Hypothalamus (tissue), 51 donors: ENCODE measurements around the gene CA10.
A peak's percentile ranks its signal among the peaks of the same experiment; 100 is the strongest.

Experiments used
- DNase-seq, 51 donors: peaks; one replicate each; lab custom pipeline; 2025; lab: John Stamatoyannopoulos, UW

Gene CA10

DNA sequence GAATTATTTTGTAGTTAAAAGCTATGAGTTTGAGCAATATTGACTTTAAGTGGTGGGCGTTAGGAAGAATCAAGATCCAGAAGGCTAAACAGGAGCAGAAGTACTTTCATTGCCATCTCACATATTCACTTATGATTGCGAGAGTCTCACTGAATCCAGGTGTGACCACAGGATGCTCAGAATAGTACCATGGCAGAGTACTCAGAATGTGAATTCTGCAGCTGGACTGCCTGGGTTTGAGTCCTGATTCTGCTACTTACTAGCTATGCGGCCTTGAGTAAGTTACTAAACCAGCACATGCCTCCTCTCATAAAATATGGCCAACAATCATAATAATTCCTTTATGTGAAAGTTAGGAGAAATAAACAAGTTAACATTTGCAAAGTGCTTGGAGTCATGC is 109.5 kb downstream of the CA10 start:
- DNase-seq, result no peak

DNA sequence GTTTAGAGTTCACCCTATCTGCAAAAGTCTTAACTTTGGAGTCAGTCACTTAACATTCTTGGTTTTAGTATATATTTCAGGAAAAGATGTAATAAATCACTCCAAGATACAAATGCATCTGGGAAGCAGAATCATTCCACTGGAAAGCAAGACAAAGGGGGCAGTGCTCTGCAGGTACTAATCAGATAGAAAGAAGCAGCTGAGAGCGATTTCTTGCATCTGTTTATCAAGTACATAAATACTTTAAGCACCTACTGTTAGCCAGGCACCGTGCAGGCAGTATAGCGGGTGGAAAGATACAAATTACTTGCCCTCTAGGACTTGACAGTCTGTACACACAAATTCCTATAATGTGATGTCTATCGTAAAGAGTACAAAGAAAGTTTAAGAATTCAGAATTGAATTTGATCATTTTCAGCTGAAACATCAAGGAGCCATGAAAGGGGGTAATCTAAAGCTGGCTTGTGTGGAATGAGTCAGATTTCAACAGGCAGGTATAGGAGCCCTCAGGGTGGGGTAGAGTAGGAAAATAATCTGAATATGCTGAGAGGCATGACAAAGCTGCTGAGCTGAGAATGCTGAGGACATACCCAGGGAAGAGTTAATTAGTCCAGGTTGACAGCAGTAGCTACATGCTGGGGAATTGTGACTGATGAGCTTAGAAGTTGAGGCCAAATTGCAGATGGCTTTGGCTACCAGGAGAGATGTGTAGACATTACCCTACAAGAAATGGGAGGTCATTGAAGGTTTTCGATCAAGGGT is 110.2 kb downstream of the CA10 start:
- DNase-seq, result no peak

DNA sequence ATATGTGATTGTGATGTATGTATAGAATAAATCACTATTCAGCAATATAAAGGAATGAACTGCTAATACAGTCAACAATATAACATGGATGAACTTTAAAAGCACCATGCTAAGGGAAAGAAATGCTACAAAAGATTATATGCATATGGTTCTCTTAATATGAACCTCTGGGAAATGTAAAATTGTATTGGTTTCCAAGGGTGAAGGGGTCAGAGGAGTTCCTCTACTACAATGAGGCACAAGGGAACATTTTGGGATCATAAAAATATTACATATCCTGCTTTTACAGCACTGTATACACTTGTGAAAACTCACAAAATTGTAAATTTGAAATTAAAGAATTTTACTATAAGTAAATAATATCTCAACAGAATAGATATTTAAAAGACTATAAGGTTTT is 111.4 kb downstream of the CA10 start:
- DNase-seq, result no peak

DNA sequence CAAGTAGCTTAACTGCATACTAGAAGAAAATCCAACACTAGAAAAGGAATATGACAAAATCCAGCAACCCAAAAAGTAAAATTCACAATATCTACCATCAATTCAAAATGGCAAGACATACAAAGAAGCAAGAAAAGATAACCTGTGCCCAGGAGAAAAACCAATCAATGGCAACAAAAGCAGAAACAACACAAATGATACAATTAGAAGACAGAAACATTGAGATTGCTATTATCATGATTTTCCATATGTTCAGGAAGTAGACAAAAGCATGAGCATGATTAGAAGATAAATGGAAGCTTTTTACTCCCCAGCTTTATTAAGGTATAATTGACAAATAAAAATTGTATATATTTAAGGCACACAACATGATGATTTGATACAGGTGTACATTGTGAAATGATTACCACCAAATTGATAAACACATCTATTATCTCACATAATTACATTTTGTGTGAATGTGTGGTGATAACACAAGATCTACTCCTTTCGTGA is 117.3 kb downstream of the CA10 start:
- DNase-seq, result no peak

DNA sequence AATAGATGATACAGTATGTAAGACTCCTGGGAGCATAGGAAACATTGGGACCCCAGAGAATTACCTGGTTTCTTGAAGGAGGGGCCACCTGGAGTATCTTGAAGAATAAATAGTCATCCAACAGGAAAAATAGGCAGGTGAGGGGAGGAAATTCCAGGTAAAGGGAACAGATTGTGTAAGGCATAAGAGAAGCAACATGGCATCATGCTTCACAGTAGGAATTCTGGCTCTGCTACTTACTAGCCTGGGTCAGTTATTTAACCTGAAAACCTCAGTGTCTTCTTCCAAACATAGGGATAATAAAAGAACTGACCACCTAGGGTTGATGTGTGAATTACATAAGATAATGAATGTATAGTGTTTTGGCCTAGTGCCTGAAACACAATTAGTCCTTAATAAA is 122.1 kb downstream of the CA10 start:
- DNase-seq, result no peak

DNA sequence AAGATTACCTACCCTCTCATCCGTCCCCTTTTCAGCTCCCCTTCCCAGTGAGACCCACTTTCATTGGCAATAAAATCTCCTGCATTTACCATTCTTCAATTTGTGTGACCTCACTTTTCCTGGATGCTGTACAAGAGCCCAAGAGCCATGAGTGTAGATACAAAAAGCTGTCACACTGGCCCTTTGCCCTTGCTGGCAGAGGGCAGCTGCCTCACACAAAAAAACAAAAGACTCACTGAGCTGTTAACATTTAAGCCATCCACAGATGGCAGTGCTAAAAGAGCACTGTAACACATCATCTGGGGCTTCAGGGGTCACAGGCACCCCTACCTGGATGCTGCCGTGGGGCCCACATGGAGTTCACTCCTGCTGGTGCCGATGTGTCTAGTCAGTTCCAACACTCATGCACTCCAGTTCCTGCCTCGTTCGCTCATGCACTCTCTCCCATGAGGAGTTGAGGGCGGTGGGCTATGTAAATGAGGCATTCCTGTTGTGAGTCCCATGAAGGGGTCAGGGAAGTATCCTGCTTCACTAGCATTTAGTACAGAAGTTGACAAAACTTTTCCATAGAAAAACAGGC is 123.1 kb downstream of the CA10 start:
- DNase-seq, result peak in 17 of 51 donors; percentile 1 to 44 (median 21)

DNA sequence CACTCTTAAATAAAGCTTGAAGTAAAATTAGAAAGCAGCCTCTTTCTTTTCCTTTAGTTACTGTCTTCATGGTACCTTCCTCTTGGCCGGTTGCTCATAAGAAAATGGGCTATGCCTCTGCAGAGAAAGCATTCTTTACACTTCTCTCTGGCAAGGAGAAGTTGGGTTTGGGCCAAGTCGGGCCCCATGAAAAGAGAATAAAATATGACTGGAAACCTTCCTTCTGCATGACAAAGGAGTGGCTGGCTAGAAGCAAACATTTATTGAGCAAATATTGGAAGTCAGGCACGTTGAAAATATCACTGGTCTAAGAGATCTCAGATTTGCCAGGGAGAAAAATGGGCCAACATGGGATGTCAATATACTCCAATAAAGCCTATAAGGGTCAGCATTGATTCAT is 126.1 kb downstream of the CA10 start:
- DNase-seq, result no peak

DNA sequence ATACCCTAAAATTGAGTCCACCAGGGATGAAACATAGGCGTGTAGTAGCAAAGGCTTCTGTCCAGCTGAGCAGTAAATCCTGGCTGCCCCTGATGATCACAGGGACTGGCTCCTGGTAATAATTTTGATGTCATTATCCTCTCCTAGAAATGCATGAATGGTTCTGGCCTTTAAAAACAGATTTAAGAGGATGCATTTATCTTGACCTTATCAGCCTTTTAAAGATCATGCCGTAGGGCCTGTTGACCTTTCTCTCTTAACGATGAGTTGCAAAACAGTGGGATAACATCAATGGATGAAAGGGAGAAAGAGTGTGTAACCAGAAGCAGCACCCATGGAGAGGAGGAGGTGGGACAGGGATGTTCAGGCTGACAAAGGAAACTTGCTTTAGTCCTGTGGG is 128.5 kb downstream of the CA10 start:
- DNase-seq, result no peak

DNA sequence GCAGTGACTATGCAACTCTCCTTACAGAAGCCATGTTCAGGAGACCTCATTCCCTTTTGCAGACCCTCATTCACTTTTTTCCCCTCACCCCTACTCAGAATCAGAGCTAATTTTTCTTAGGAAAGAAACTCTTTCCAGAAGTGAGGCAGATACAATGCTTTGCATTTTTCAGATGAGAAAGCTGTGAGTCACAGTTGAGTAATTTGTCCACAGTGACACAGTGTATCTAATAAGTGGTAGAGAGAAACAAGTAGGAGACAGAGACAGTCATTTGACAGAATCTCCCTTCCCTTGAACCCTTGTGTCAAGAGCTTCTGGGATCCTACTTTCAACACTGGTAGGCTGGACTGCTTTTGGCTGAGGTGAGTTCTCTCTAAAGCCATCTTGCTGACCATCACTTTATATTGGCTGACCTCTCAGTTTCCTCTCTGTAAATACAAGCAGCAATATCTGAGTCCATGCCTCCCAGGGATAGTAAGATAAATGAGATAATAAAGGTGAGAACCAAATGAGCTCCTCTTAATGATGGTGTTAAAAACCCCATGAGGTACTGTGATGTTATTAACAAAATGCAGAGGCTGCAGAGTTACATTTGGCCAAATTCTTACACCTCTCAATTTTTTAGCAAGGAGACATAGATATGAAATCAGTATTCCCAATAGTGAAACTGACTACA is 130.8 kb downstream of the CA10 start:
- no peak for DNase-seq

DNA sequence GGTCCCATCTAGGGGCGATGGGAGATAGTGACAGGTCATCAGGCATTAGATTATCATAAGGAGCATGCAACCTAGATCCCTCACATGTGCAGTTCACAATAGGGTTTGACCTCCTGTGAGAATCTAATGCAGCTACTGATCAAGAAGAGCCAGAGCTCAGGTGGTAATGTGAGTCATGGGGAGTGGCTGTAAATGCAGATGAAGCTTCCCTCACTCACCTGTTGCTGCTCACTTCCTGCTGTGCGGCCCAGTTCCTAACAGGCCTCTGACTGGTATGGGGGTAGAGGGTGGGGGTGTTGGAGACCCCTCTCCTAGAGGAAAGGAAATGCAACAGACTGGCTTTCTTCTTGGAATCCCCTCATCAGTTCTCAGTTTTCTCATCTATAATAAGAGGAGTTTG is 131.4 kb downstream of the CA10 start:
- DNase-seq, result no peak

DNA sequence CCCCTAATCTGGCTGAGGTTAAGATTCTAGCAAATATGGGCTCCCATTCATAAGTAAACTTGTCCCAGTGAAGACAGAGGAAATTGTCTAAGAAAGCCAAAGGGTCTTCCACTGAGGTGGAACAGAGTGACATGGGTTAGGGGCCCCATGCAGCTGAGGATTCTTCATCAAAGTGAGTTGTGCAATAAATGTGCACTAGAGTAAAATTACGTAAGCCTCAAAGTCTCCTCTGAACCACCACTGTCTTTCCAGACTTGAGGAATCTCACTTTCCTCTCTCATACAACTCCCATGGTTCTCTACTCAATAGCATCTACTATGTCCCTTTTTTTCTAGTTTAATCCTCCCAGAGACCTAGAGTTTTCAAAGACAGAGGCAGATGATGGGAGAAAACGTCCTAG is 132.4 kb downstream of the CA10 start:
- DNase-seq, result no peak

DNA sequence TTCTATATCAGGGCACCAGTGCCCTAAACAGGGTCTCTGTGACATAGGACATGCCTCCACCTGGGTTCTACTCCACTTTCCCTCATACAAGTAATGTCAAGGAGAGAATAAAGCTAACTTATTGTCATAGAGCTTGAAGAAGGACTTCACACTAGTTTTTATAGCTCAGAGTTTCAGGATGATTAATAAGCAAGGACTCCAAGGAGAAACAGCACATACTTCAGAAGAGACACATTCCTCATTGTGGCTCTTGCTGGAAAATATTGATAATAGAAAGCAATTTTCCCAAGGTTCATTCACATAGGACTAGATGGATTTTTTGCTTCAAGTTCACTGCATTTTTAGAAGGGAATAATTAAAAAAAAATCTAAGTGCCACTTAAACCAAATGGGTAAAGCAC is 133.3 kb downstream of the CA10 start:
- DNase-seq, result no peak

DNA sequence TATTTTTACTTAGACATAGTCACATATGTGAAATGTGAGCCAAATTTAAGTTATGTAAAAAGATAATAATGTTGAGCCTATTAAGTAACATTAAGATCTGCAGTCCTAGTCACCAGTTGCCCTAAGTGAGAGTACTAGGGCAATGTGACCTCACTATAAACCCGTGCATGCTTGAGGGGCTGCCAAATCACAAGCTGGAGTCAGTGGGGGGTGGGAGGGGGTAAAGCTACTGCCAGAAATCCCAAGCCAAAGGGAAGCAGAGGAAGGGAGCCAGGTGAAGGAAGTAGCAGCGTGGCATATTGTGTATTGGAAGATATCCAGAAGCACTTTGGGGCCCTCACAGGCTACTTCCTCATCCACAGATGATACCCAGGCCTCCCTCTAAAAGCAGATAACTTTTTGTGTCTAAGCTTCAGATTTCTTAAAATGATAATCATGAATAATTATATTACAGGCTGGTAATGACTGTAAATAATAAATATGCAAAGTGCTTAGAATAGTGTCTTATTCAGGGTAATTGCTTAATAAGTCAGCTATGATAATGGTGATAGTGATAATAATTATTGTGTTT is 134.1 kb downstream of the CA10 start:
- DNase-seq, result no peak

DNA sequence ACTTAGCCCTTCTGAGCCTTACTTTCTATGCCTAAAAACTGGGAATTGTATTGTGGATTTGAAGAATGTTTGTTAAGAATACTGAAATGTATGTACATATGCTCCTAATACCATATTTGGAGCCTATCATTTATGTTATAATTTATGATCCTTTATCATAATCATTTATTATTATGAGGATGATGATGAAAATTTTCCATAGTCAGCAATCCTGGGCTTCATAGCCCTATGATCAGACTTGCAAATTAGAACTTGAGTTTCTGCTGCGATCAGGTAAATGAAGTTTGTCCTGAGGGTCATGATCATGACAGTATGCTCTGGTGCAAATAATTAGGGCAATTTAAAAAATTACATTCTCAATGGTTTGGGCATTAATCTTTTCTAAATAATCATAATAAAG is 147.4 kb downstream of the CA10 start:
- DNase-seq, result no peak

DNA sequence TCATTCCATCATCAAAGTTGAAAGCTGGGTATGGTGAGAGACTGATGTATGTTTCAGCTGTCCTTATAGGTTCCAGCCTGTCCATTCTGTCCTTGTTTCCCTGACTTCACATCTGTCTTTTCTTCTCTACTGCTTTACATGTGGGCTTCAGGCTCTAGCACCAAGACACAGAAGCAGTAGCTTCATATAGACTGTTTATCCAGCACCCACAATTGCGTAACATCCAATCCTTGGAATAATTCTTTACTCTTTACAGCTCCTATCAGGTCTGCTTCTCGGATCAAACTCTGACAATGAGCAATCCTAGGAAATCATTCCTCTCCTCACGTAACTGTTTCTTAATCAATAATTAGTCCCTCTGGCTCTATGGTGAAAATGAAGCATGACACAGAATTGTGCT is 158.9 kb downstream of the CA10 start:
- no peak for DNase-seq

DNA sequence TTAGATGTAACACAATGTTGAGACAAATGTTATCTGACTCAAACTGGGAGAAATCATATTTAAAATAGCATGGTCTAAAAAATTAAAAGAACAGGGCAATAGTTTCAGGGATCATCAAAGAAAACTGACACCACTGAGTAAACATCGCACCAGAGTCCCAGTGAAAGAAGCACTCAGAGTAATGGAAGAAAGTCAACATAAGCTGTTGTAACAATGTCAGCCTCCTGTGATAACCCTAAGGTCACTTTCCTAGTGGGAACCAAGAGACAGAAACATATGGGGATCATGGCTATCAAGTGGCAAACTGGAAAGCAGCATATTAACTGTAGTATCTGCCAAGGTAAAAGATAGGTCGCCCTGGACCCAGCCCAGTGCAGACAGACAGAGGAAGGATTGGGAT is 160.8 kb downstream of the CA10 start:
- DNase-seq, result no peak

DNA sequence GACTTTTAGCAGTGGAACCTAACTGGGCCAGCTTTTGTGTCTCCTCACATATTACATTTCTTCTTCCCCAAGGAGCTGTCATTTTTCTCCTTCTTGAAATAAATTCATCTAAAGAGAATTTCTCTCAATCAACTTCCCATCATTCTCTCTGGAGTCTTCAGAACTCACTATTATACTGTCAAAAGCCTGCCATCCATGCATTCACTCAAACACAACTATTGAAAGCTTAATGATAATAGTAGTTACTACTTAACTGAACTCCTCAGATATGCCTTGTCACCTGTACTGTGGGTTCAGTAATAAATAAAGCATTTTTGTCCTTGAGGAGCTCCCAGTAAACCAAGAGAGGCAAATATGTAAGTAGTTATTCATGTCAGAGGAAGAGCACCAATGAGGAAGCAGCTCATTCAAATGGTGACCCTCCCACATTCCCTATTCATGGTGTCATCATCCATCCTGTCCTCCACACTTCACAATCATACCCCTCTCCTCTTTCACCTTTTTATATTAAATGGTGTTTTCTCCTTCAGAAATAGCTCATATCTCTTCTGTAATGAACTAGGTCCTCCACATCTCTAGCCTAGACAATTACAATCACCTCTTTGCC is 162.6 kb downstream of the CA10 start:
- no peak for DNase-seq

DNA sequence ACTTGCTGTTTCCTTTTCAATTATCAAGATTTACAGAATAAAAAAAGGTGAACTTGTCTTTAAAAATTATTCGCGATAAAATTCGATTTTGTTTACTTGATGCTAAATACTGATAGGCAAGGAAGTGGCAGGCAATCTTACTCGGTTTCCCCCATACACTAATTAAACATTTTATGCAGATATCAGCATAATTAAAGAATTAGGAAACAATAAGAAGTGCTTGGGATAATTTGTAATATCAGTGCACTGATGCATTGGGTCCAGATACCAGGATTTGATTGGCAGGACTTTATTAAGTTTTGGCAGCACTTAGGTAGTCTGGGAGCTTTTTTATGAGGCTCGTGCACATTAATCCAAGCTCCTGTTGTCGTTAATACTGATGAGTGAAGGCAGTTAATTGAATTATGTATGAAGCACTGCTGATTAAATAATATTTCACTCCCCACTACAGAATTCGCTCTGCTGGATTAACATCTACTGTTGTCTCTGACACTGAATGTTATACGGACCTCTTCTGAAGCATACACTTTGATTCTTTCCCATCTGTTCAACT is 165.6 kb downstream of the CA10 start:
- no peak for DNase-seq

DNA sequence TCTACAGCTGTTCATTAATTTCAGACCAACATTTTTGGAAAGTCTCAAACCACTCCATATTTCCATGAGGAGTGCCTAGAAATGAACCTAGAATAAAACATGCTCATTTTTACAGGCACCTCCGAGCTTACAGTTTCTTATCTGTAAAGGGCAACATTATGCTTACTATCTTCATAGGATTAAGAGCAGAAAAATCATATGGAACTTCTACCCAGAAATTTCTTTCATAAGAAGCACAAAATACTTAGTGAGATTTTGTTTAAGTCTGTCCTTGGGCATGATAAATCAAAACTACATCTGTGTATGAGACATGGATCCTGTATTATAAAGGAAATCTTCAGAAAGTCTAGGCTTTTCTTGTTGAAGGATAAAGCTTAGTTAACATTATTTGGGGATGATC is 187.4 kb downstream of the CA10 start:
- no peak for DNase-seq

DNA sequence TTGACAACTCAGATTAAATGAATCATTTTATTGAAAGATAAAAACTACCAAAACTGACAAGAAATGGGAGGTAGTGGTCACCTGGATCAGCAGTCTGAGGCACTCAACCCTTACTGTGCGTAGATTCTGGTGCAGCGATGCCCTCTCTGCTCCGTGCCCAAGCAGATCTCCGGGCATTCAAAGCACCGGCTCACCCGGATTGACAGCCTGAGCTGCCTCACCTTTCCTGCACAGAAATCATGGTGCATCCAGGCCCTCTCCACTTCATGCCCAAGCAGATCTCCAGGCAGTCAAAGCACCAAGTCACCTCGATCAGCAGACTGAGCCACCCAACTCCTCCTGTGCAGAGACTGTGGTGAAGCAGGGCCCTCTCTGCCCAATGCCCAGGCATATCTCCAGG is 196.8 kb downstream of the CA10 start:
- no peak for DNase-seq

DNA sequence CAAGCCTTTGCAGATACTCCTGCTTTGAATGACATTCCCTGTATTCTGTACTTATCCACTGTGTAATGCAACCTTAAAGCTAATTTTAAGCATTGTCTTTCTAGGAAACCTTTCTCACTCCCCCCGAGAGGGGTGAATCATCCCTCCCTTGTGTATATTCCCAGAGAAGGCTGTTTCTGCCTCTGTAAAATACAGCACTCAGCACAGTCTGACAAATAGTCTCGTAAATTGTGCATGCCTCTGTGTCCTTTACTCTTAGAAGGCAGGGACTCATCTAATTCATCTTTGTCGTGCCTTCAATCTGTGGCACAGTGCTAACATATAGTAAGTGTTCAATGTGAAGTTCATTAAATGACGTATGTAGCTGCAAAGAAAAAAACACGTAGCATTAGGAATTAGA is 200.7 kb downstream of the CA10 start:
- peak in 2 of 51 donors; percentile 4 to 22 for DNase-seq
